Measurements from ENCODE around the gene NT5DC4. TPM values are rescaled to one million over a fixed set of nuclear protein-coding genes. Genes with fewer than 3 reads are reported as not detected.

NT5DC4 gene
- total RNA-seq, 1 donor from 2014 or later: not detected

DNA sequence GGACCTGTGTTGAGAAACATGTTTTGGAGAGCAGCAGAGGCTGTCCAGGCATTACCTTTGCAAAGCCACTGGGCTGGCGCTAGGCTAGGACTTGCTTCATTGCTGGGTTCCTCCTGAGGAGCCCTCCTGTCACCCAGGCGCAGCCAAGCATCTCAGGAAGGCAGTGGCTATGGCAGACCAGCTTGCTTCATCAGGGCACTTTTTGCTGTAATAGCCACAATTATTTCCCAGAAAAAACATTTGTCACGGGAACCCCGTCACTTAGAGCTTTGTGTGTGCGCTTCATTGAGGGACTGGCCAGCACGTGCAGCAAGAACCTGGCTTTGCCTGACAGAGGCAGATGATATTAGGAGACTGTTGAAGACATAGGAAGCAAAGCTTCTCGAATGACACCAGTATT lies 38.7 kb upstream of the NT5DC4 start:
- Mint-ChIP-seq H3K27ac (no peak overlapping the region), H3K27me3 (ENCODE audit: low read depth) (no peaks in the 10 kb centered on the region), H3K9me3 (no peaks in the 10 kb centered on the region), H3K36me3 (no peaks in the 10 kb centered on the region), H3K4me3 (no peak overlapping the region), H3K4me1 (no peaks in the 10 kb centered on the region)
- no peak for DNase-seq (ENCODE audit: low spot score in 2 of 2, unreplicated experiment in 2 of 2)
- TF ChIP-seq, protein P1, sequence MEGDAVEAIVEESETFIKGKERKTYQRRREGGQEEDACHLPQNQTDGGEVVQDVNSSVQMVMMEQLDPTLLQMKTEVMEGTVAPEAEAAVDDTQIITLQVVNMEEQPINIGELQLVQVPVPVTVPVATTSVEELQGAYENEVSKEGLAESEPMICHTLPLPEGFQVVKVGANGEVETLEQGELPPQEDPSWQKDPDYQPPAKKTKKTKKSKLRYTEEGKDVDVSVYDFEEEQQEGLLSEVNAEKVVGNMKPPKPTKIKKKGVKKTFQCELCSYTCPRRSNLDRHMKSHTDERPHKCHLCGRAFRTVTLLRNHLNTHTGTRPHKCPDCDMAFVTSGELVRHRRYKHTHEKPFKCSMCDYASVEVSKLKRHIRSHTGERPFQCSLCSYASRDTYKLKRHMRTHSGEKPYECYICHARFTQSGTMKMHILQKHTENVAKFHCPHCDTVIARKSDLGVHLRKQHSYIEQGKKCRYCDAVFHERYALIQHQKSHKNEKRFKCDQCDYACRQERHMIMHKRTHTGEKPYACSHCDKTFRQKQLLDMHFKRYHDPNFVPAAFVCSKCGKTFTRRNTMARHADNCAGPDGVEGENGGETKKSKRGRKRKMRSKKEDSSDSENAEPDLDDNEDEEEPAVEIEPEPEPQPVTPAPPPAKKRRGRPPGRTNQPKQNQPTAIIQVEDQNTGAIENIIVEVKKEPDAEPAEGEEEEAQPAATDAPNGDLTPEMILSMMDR (IDR thresholded peaks at IDR 0.05; ENCODE audit: unreplicated experiment): no peak

DNA sequence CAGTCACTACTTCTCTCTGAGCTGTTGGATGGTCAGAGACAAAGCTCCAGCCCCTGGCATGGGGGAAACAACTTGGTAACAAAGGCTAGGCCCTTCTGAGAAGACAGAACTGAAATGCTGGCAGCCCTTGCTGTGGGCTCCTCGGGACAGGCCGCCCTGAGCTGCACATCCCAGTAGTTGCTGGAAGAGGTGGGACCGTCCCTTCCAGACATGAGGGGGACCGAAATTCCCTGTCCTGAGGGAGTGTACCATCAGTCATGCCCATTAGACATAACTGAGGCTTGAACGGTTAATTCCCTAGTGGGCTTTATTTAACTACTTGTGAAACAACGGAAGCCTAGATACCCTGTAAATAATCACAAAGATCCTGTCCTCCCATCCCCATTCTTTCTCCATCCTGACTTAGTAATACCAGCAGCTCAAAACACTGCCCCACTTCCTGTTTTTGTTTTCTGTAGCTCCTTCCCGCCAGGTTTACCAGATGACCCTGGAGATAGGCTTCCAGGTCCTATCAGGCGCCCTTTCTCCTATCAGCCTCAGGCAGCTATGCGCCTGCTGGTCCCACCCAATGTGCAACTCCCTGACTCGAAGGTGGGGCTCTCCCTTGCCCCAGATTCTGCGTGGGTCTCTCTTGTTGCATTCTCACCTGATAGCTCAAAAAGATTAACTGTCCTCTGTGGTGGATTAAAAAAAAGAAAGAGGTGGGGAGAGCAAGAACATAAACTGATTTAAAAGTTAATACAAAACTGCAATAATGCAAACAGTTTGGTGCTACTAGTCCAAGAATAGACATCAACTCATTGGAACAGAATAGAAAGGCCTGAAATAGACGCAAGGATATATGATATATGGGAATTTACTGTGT lies 37.0 kb upstream of the NT5DC4 start:
- Mint-ChIP-seq H3K4me1 (no peaks in the 10 kb centered on the region), H3K4me3 (no peak overlapping the region), H3K36me3 (no peaks in the 10 kb centered on the region), H3K9me3 (no peaks in the 10 kb centered on the region), H3K27me3 (ENCODE audit: low read depth) (no peaks in the 10 kb centered on the region), H3K27ac (no peak overlapping the region)
- DNase-seq (ENCODE audit: low spot score in 2 of 2, unreplicated experiment in 2 of 2): no peak
- TF ChIP-seq, protein P1 (IDR thresholded peaks at IDR 0.05; ENCODE audit: unreplicated experiment): no peak

DNA sequence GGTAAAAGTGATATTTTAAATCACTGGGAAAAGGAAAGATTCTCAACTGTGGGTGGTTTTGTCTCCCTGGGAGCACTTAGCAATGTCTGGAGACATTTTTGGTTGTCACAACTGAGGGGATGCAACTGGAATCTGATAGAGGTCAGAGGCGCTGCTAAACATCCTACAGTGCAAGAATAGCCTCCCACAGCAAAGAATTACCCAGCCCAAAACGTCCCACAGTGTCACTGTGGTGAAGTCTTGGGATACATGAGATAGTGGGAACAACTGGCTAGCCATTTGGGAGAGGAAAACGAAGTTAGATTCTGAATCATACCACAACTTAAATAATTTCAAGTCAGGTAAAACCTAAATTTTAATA lies 36.4 kb upstream of the NT5DC4 start:
- H3K27me3 Mint-ChIP-seq (ENCODE audit: low read depth): no peaks in the 10 kb centered on the region
- H3K36me3 Mint-ChIP-seq: no peaks in the 10 kb centered on the region
- no peaks in the 10 kb centered on the region for H3K9me3 Mint-ChIP-seq
- TF ChIP-seq, protein P1 (IDR thresholded peaks at IDR 0.05; ENCODE audit: unreplicated experiment): no peak
- no peak overlapping the region for H3K27ac Mint-ChIP-seq
- no peak overlapping the region for H3K4me3 Mint-ChIP-seq
- H3K4me1 Mint-ChIP-seq: no peaks in the 10 kb centered on the region
- no peak for DNase-seq (ENCODE audit: low spot score in 2 of 2, unreplicated experiment in 2 of 2)

DNA sequence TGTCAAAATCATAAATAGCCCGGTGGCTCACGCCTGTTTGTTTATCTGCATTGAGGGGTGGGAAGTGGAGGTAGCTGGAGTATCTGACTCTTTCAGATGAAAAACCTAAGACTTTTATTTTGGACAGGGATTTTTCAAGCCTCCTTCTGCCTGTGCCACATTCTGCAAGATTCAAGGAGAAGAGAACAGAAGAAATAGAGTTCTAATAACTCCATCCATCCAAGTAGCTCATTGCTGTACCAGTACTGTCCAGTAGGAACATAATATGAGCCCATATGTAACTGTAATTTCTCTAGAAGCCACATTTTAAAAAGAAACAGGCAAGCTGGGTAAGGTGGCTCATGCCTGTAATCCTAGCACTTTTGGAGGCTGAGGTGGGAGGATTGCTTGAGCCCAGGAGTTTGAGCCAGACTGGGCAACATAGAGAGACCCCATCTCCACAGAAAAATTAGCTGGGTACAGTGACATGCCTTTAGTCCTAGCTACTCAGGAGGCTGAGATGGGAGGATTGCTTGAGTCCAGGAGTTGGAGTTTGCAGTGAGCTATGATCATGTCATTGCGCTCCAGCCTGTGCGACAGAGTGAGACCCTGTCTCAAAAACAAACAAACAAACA lies 35.4 kb upstream of the NT5DC4 start:
- Mint-ChIP-seq H3K4me1 (no peaks in the 10 kb centered on the region), H3K27ac (no peak overlapping the region)
- no peak for DNase-seq (ENCODE audit: low spot score in 2 of 2, unreplicated experiment in 2 of 2)

DNA sequence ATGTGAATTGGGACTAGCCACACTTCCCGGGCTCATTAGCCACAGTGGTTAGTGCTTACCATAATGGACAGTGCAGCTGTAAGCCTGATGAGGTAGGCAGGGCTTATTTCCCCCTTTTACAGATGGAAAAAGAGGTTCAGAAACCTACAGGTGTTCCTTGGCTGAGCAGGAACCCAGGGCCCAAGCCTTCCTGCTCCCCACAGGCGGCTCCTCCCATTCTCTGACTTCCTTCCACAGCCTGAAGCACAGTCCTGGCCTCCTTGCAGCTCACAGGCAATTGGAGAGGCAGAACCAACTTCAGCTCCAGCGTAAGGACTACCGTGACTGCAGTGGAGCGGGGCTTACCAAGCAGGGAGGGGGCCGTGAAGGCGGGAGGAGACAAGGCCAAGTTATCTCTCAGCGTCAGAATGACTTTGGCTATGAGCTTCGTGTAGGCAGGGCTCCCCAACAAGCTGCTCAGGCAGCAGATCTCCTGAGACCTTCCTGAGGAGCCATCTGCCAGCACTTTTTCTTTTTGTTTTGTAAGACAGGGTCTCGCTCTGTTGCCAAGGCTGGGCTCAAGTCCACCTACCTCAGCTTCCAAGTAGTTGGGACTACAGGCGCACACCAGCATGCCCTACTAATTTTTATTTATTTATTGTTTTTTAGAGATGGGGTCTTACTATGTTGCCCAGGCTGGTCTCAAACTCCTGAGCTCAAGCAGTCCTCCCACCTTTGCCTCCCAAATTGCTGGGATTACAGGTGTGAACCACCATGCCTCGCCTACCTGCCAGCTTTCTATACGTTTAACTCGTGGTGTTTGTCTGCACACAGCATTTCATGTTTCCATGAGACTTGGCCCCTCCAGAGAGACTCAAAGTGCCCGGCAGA lies 34.2 kb upstream of the NT5DC4 start:
- no peak for DNase-seq (ENCODE audit: low spot score in 2 of 2, unreplicated experiment in 2 of 2)
- no peak overlapping the region for H3K27ac Mint-ChIP-seq
- no peaks in the 10 kb centered on the region for H3K4me1 Mint-ChIP-seq
- H3K36me3 Mint-ChIP-seq: no peaks in the 10 kb centered on the region
- no peaks in the 10 kb centered on the region for H3K27me3 Mint-ChIP-seq (ENCODE audit: low read depth)
- H3K9me3 Mint-ChIP-seq: no peaks in the 10 kb centered on the region
- TF ChIP-seq, protein P1 (IDR thresholded peaks at IDR 0.05; ENCODE audit: unreplicated experiment): no peak
- no peak overlapping the region for H3K4me3 Mint-ChIP-seq

More for the DNA sequence above, 35.4 kb upstream of the NT5DC4 start:
- Mint-ChIP-seq H3K36me3 (no peaks in the 10 kb centered on the region), H3K27me3 (ENCODE audit: low read depth) (no peaks in the 10 kb centered on the region), H3K9me3 (no peaks in the 10 kb centered on the region), H3K4me3 (no peak overlapping the region)
- TF ChIP-seq, protein P1 (IDR thresholded peaks at IDR 0.05; ENCODE audit: unreplicated experiment): peak; percentile 37

All from mesothelial cell of epicardium (in vitro differentiated cells).